Activated CD8-positive, alpha-beta memory T cell treated with anti-CD3 and anti-CD28 coated beads, Interleukin-2, amount 10 ng/mL, durations not matched to agents 7 days and 5 days (primary cell): ENCODE measurements around the gene CFAP20. TPM values are rescaled to one million over a fixed set of nuclear protein-coding genes. Genes with fewer than 3 reads are reported as not detected.
"Not testable (repeated sequence)": the region's sequence is repeated elsewhere in the genome, so short reads cannot be mapped to it uniquely, and the experiment has no call there.

Experiments
- ATAC-seq: fragments of 150-1000 bp; cut with Tn5 transposase; one replicate; pipeline ENCODE4 v1.10.0; 2021; ENCODE audit warnings: moderate library complexity
- CTCF ChIA-PET: fragments of 350-600 bp; sonication (Branson Sonifier 250); formaldehyde crosslinking; loops from one replicate; lab custom pipeline; 2021; ENCODE audit warnings: antibody characterized with exemption; lab: Charles Lee
- DNase-seq: peaks from one replicate; pipeline ENCODE4 v3.0.0-alpha.2; 2020
- H3K27ac Mint-ChIP-seq: one replicate; pipeline ENCODE4 v1.8.0; 2021; ENCODE audit warnings: mild to moderate bottlenecking, mixed read lengths
- H3K27me3 Mint-ChIP-seq: one replicate; pipeline ENCODE4 v1.8.0; 2021; ENCODE audit warnings: mixed read lengths
- H3K36me3 Mint-ChIP-seq: one replicate; pipeline ENCODE4 v1.8.0; 2021; ENCODE audit warnings: mild to moderate bottlenecking, mixed read lengths
- H3K4me1 Mint-ChIP-seq: one replicate; pipeline ENCODE4 v1.8.0; 2021; ENCODE audit warnings: mixed read lengths
- H3K4me3 Mint-ChIP-seq: one replicate; pipeline ENCODE4 v1.8.0; 2021; ENCODE audit warnings: mild to moderate bottlenecking, moderate library complexity, mixed read lengths
- H3K9me3 Mint-ChIP-seq: one replicate; pipeline ENCODE4 v1.8.0; 2022; ENCODE audit warnings: low read depth, mixed read lengths
- total RNA-seq, 2 experiments: library from RNA; stranded (reverse); gene quantifications; one replicate each; pipeline ENCODE4 v1.2.3, GENCODE V29; 2021

The CFAP20 gene
- total RNA-seq, 2 experiments from 2014 or later, result 35.1 to 40.2 TPM

- CTCF ChIA-PET, result no interaction called here
- H3K4me1 Mint-ChIP-seq, result peaks cover 11% of the 10 kb centered on the region
- H3K27me3 Mint-ChIP-seq, result no peaks in the 10 kb centered on the region
- H3K36me3 Mint-ChIP-seq, result no peaks in the 10 kb centered on the region
- DNase-seq (no peak), ATAC-seq (no peak)
- no peaks in the 10 kb centered on the region for H3K9me3 Mint-ChIP-seq
- H3K4me3 Mint-ChIP-seq, result no peak overlapping the region
- H3K27ac Mint-ChIP-seq, result no peak overlapping the region
Measured at GRCh38 chr16:58102665-58103392, 26.4 kb downstream of the CFAP20 start.

- no peak for ATAC-seq
Measured at GRCh38 chr16:58099956-58100300, 29.3 kb downstream of the CFAP20 start.

DNA sequence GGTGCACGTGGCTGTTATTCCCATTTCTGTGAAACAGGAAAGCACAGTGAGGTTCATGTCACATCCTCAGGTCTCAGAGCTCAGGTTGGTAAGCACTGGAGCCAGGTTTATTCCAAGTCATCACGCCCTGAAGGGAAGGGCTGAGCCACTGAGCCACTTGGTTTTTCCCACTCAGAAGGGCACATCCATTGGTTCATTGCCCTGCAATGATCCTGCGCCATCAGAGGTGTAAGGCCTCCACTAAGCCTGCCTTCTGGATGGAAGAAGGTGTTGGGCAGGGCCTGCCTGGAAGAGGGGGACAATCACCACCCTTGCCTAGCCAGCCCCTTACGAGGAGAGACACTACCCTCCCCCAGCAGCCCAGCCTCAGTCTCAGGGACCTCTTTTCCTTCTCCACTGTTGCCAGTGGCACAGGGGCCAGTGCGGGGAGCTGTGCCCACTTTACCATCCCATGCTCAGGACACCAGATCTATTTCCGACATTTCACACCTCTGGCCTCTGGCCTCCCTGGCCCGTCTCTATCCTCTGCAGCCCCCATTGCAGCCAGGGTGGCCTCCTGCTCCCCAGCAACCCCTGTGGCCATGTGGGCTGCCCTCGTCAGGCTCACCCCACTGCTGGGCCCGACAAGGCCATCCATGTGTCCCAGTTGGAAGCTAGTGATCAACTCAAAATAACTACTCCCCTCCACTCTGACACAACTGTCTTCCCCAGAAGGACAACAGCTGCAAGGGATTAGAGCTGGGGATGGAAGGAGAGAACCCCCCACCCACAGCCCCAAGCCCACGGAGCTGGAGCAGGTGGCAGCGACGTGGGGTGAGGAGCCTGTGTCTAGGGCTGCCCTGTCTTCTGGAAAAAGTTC, 29.9 kb downstream of the CFAP20 start:
- Mint-ChIP-seq H3K27ac (no peak overlapping the region), H3K4me1 (peaks cover 19% of the 10 kb centered on the region), H3K36me3 (no peaks in the 10 kb centered on the region), H3K4me3 (no peak overlapping the region), H3K27me3 (no peaks in the 10 kb centered on the region), H3K9me3 (no peaks in the 10 kb centered on the region)
- DNase-seq (no peak), ATAC-seq (no peak)
- CTCF ChIA-PET, result no interaction called here

More at GRCh38 chr16:58099956-58100300, 29.3 kb downstream of the CFAP20 start:
- H3K4me1 Mint-ChIP-seq, result peaks cover 17% of the 10 kb centered on the region
- no peak overlapping the region for H3K4me3 Mint-ChIP-seq
- CTCF ChIA-PET, result no interaction called here
- no peaks in the 10 kb centered on the region for H3K27me3 Mint-ChIP-seq
- H3K9me3 Mint-ChIP-seq, result no peaks in the 10 kb centered on the region
- DNase-seq, result no peak
- no peak overlapping the region for H3K27ac Mint-ChIP-seq
- H3K36me3 Mint-ChIP-seq, result no peaks in the 10 kb centered on the region

DNA sequence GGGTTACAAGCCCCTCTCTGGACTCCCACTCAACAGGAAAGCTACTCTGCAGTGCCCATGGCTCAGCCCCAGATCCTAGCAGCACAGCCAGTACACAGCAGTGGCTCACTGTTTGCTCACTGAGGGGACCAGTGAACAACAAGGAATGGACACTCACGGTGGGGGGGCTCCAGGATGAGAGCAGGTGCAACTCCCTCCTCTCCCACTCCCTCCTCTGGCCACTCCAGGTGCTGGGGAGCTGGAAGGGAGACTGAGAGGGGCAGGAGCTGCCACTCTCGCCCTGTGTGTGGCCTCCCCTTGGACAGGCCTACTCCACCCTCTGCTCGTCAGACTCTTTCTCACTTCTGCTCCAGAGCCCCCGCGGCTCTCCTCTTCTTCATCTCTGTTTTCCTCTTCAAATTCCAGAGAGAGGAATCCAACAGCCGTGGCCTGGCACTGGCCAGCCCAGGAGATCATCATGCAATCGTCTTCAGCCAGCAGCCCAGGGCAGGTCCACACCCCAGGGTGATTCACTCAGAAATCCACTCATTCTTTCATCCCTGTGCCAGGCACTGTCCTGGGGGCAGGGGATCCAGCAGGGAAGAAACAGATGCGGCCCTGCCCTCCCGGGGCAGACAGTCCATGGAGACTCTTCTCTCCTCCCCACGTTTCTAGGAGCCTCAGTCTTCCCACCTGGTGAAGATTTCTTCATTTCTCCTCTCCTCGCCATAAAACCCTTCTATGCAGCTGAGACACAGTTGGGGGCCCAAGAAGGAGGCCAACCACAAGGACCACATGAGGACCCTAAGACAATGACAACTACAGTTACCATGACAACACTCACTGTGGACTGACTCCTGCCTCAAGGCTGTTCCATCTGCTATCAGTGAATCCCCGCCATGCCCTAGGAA, 30.7 kb downstream of the CFAP20 start:
- DNase-seq (no peak), ATAC-seq (no peak)
- CTCF ChIA-PET, result interaction anchor here (0.6 to 2.0 kb wide), 11 partner anchors 13 to 321 kb away, joined by 3 to 12 read pairs (median 4); partner anchors contain the start of genes CFAP20 and MMP15
- peaks cover 19% of the 10 kb centered on the region for H3K4me1 Mint-ChIP-seq
- H3K4me3 Mint-ChIP-seq, result no peak overlapping the region
- H3K36me3 Mint-ChIP-seq, result no peaks in the 10 kb centered on the region
- no peaks in the 10 kb centered on the region for H3K27me3 Mint-ChIP-seq
- H3K27ac Mint-ChIP-seq, result no peak overlapping the region
- H3K9me3 Mint-ChIP-seq, result no peaks in the 10 kb centered on the region

- H3K36me3 Mint-ChIP-seq, result no peaks in the 10 kb centered on the region
- peaks cover 11% of the 10 kb centered on the region for H3K27me3 Mint-ChIP-seq
- DNase-seq, result no peak
- no peaks in the 10 kb centered on the region for H3K9me3 Mint-ChIP-seq
- CTCF ChIA-PET, result interaction anchor here (0.7 to 2.5 kb wide), 6 partner anchors 8 to 76 kb away, joined by 3 to 12 read pairs (median 5); no protein-coding TSS in a partner anchor
- H3K27ac Mint-ChIP-seq, result no peak overlapping the region
- no peak overlapping the region for H3K4me3 Mint-ChIP-seq
- ATAC-seq, result no peak
- peaks cover 19% of the 10 kb centered on the region for H3K4me1 Mint-ChIP-seq
Measured at GRCh38 chr16:58096249-58096648, 32.9 kb downstream of the CFAP20 start.

- H3K36me3 Mint-ChIP-seq, DNase-seq, ATAC-seq, H3K9me3 Mint-ChIP-seq, H3K27ac Mint-ChIP-seq, H3K4me3 Mint-ChIP-seq: not testable (repeated sequence)
- CTCF ChIA-PET, result interaction anchor here (2.5 kb wide), 1 partner anchor 67 kb away, joined by 6 read pairs; no protein-coding TSS in a partner anchor
- Mint-ChIP-seq H3K4me1 (peaks cover 18% of the 10 kb centered on the region), H3K27me3 (peaks cover 11% of the 10 kb centered on the region)
Measured at GRCh38 chr16:58095575-58095960, 33.6 kb downstream of the CFAP20 start.

GRCh38 chr16:58094791-58095574, 34.2 kb downstream of the CFAP20 start:
- Mint-ChIP-seq H3K27me3 (peaks cover 11% of the 10 kb centered on the region), H3K9me3 (no peaks in the 10 kb centered on the region), H3K4me3 (no peak overlapping the region), H3K36me3 (no peaks in the 10 kb centered on the region), H3K27ac (peak overlapping the region; percentile 62), H3K4me1 (peaks cover 14% of the 10 kb centered on the region)
- DNase-seq (peak; percentile 61), ATAC-seq (peak; percentile 61)
- CTCF ChIA-PET, result interaction anchor here (2.5 kb wide), 1 partner anchor 67 kb away, joined by 6 read pairs; no protein-coding TSS in a partner anchor

GRCh38 chr16:58094026-58094425, 35.2 kb downstream of the CFAP20 start:
- DNase-seq, result no peak
- no peak overlapping the region for H3K4me3 Mint-ChIP-seq
- H3K9me3 Mint-ChIP-seq, result no peaks in the 10 kb centered on the region
- H3K27ac Mint-ChIP-seq, result no peak overlapping the region
- H3K27me3 Mint-ChIP-seq, result peaks cover 11% of the 10 kb centered on the region
- H3K4me1 Mint-ChIP-seq, result peaks cover 14% of the 10 kb centered on the region
- CTCF ChIA-PET, result no interaction called here
- no peaks in the 10 kb centered on the region for H3K36me3 Mint-ChIP-seq
- no peak for ATAC-seq

- H3K9me3 Mint-ChIP-seq, H3K4me3 Mint-ChIP-seq, CTCF ChIA-PET, H3K36me3 Mint-ChIP-seq, H3K27ac Mint-ChIP-seq, ATAC-seq, H3K4me1 Mint-ChIP-seq, DNase-seq: not testable (repeated sequence)
- peaks cover 11% of the 10 kb centered on the region for H3K27me3 Mint-ChIP-seq
Measured at GRCh38 chr16:58090396-58090795, 38.8 kb downstream of the CFAP20 start.

GRCh38 chr16:58088091-58088490, 41.1 kb downstream of the CFAP20 start:
- CTCF ChIA-PET, result interaction anchor here (1.2 kb wide), 1 partner anchor 9 kb away, joined by 6 read pairs; no protein-coding TSS in a partner anchor
- H3K36me3 Mint-ChIP-seq, result no peaks in the 10 kb centered on the region
- H3K27ac Mint-ChIP-seq, result no peak overlapping the region
- no peaks in the 10 kb centered on the region for H3K4me1 Mint-ChIP-seq
- peaks cover 11% of the 10 kb centered on the region for H3K27me3 Mint-ChIP-seq
- H3K4me3 Mint-ChIP-seq, result no peak overlapping the region
- no peak for ATAC-seq
- H3K9me3 Mint-ChIP-seq, result no peaks in the 10 kb centered on the region
- no peak for DNase-seq

DNA sequence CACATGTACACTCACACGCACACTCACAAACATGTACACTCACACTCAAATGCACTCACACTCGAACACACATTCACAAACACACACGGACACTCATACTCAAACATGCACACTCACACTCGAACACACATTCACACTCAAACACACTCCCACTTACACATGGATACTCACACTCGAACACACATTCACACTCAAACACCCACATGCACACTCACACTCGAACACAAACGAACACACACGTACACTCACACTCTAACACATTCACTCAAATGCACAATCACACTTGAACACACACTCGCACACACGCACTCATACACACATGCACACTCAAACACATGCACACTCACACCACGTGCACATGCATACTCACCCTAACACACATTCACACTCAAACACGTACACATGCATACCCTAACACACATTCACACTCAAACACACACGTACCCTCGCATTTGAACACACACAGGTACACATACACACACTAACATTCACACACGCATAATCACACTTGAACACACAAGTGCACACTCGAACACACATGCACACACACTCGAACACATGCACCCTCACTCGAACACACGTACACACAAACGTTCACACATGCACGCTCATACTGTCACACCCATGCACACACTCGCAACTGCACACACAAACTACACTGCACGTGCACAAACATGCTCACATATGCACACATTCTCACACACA, 41.8 kb downstream of the CFAP20 start:
- Mint-ChIP-seq H3K4me1 (no peaks in the 10 kb centered on the region), H3K27me3 (peaks cover 6% of the 10 kb centered on the region), H3K36me3 (no peaks in the 10 kb centered on the region), H3K27ac (no peak overlapping the region), H3K4me3 (no peak overlapping the region), H3K9me3 (no peaks in the 10 kb centered on the region)
- ATAC-seq (no peak), DNase-seq (no peak)
- CTCF ChIA-PET, result no interaction called here
